RWPE2 (cell line): Measurements from ENCODE around the gene CMC1.

Experiments used
- ATAC-seq: fragments of 200-7000 bp; cut with Tn5 transposase; 3 replicates; pipeline ENCODE4 v1.9.1; 2021; ENCODE audit warnings: low read depth
- DNase-seq: peaks from one replicate; pipeline ENCODE4 v3.0.0-alpha.2; 2020; ENCODE audit warnings: low spot score
- H3K27ac ChIP-seq: fragments of 450-650 bp; 2 replicates; pipeline ENCODE4 v1.5.1; 2017; ENCODE audit warnings: mild to moderate bottlenecking; ENCODE audit not compliant: poor library complexity, severe bottlenecking
- H3K27me3 ChIP-seq: fragments of 250-450 bp; sonication (Bioruptor Pico); 2 replicates; pipeline ENCODE4 v1.5.1; 2021; ENCODE audit warnings: mild to moderate bottlenecking, moderate library complexity; ENCODE audit not compliant: insufficient read depth, poor library complexity, severe bottlenecking
- H3K36me3 ChIP-seq: fragments of 250-450 bp; sonication (Bioruptor Pico); 2 replicates; pipeline ENCODE4 v1.5.1; 2020; ENCODE audit warnings: low read depth, mild to moderate bottlenecking, moderate library complexity
- H3K4me1 ChIP-seq: fragments of 250-450 bp; sonication (Bioruptor Pico); 2 replicates; pipeline ENCODE4 v1.5.1; 2021; ENCODE audit warnings: mild to moderate bottlenecking, moderate library complexity; ENCODE audit not compliant: insufficient read depth, poor library complexity, severe bottlenecking
- H3K4me3 ChIP-seq: fragments of 250-450 bp; sonication (Bioruptor Pico); 2 replicates; pipeline ENCODE4 v1.5.1; 2021; ENCODE audit warnings: mild to moderate bottlenecking, moderate library complexity; ENCODE audit not compliant: severe bottlenecking
- H3K9me3 ChIP-seq: fragments of 250-450 bp; sonication (Bioruptor Pico); 2 replicates; pipeline ENCODE4 v1.5.1; 2021; ENCODE audit warnings: mild to moderate bottlenecking, moderate library complexity; ENCODE audit not compliant: severe bottlenecking
- TF ChIP-seq, protein P1 (sequence below): fragments of 450-650 bp; IDR thresholded peaks from one replicate; pipeline ENCODE4 v1.5.1; 2017; ENCODE audit warnings: mild to moderate bottlenecking, moderate library complexity; ENCODE audit not compliant: poor library complexity, severe bottlenecking

Gene CMC1

DNA sequence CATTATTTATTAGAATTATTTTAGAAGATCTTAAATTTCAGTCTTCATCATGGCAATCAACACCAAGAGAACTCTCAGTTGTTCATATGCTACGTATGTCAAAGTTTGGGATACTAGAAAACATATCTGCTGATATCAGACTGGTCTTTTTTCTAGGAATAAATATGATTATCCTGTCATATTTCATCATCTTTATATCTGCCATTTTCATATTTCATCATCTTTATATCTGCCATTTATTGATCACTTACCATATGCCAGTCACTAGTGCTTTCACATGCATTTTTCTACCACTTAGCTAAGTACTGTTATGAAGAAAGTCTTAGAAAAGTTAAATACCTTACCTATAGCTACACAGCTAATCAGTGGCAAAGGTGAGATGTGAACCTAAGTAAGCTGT lies 104.3 kb downstream of the CMC1 start:
- peaks cover 57% of the 10 kb centered on the region for H3K4me1 ChIP-seq

DNA sequence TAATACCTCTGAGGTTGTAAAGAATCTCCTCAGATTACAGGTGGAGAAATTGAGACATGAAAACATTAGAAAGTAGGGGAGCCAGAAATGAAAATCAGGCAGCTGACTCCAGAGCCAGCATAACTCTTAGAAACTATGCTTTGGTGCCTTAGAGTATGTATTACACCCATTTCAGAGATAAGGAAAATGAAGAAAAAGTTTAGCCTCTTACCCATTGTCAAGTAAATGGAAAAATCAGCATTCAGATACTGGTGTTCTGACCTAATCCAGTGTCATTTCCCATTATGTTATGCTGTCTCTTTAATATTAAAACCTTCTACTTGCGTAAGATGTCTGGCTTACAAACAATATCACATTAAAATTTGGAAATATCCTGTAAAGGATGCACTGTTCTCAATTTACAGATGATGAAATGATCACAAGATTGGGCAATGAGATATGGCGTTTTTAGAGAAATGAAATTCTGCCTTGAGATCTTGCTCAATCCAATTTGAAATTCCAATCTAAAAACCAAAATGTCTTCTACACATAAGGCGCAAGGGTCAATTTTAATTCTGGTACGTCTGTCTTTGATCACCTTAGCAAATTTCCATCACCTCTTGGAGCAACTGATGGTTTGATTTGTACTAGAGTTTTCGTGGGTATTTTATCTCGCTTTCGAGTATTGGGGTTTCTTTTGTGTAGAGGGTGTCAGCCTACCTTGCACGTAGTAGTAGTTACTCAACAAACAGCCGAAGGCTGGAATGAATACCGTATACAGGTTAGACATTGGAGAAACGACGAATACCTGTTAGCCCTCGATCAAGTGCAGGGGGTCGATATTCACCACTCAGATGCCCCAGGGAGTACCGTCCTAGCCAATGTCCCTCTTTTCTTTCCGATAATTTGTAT lies 106.2 kb downstream of the CMC1 start:
- DNase-seq (no peak), ATAC-seq (peak; percentile 20; the same call in 2 of the 3 replicates)
- Histone ChIP-seq H3K9me3 (no peaks in the 10 kb centered on the region), H3K4me1 (peaks cover 49% of the 10 kb centered on the region), H3K4me3 (peak overlapping the region; percentile 55), H3K27me3 (no peaks in the 10 kb centered on the region), H3K36me3 (peaks cover 16% of the 10 kb centered on the region; the same call in 1 of the 2 replicates), H3K27ac (peak overlapping the region; percentile 92)
- TF ChIP-seq, protein P1, sequence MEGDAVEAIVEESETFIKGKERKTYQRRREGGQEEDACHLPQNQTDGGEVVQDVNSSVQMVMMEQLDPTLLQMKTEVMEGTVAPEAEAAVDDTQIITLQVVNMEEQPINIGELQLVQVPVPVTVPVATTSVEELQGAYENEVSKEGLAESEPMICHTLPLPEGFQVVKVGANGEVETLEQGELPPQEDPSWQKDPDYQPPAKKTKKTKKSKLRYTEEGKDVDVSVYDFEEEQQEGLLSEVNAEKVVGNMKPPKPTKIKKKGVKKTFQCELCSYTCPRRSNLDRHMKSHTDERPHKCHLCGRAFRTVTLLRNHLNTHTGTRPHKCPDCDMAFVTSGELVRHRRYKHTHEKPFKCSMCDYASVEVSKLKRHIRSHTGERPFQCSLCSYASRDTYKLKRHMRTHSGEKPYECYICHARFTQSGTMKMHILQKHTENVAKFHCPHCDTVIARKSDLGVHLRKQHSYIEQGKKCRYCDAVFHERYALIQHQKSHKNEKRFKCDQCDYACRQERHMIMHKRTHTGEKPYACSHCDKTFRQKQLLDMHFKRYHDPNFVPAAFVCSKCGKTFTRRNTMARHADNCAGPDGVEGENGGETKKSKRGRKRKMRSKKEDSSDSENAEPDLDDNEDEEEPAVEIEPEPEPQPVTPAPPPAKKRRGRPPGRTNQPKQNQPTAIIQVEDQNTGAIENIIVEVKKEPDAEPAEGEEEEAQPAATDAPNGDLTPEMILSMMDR, result no peak

More for the DNA sequence above, 104.3 kb downstream of the CMC1 start:
- Histone ChIP-seq H3K27me3 (no peaks in the 10 kb centered on the region), H3K9me3 (no peaks in the 10 kb centered on the region), H3K27ac (peak overlapping the region; percentile 92), H3K4me3 (no peak overlapping the region), H3K36me3 (peaks cover 24% of the 10 kb centered on the region)
- ATAC-seq, result no peak
- DNase-seq, result no peak
- TF ChIP-seq, protein P1, result no peak

DNA sequence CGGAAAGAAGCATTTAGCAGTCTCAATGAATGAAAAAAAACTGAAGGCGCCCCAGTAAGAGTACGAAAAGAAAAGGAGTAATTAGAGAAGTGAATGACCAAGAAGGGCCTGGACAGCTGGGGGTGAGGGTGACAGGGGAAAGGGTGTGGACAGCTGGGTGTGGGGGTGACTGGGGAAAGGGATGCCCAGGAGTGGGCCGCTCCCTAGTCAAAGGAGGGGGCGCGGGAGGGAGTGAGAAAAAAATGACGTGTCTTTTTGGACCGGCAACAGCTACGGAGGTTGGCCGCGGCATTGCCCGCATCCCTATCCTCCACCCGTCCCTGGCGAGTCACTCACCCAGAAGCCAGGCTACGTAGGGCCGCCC lies 106.8 kb downstream of the CMC1 start:
- peaks cover 17% of the 10 kb centered on the region for H3K36me3 ChIP-seq
- TF ChIP-seq, protein P1, result no peak
- H3K27ac ChIP-seq, result peak overlapping the region; percentile 92
- no peaks in the 10 kb centered on the region for H3K9me3 ChIP-seq
- no peaks in the 10 kb centered on the region for H3K27me3 ChIP-seq
- H3K4me3 ChIP-seq, result peak overlapping the region; percentile 55
- ATAC-seq, result peak; percentile 81
- H3K4me1 ChIP-seq, result peaks cover 43% of the 10 kb centered on the region
- no peak for DNase-seq

DNA sequence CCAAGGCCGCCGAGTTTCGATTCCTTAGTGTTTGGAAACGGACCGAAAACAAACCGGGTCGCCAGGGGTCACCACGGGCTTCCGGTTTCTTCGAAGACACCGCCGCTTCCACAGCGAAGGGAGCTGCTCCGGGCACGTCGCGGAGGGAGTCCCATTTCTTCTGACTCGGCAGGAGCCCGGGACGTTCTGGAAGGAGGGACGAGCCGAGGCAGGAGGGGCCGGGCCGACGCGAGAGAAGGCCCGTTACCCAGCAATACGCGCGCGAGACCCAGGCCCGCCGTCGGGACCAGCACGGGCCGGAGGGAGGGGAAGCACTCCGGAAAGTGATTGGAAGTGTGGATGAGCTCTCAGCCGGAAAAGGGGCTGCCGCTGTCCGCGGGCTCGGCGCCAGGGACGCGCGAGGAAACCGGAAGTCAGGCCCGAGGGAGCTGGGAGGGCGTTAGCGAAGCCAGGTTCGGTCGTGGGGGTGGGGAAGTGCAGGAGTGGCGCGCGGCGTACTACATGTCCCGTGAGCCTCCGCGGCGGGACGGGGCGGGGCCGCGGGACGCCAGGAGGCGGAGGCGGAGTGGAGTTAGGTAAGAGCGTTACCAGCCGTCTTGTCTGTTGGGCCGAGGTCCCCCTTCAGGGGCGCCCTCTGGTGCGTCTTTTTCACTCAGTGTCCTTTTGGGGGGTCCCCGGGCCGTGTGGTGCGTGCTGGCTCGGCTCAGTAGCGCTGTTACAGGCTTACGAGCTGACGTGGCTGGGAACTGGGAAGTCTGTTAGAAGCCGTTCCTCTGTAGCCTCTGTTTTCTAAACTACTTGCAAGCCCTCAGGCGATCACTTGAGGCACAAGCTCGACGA lies 107.4 kb downstream of the CMC1 start, which contains the start of the genes AZI2 and ZCWPW2:
TSS of gene AZI2 (minus strand) at position 196 of the 840 bp plus-strand sequence. CDS start 8,207 bp downstream, outside the sequence.
TSS of gene ZCWPW2 (plus strand) at position 93 of the 840 bp plus-strand sequence. CDS start 64,348 bp downstream, outside the sequence.
- H3K27me3 ChIP-seq, result no peaks in the 10 kb centered on the region
- ATAC-seq (peak; percentile 84), DNase-seq (peak; percentile 96)
- H3K4me1 ChIP-seq, result peaks cover 37% of the 10 kb centered on the region
- no peaks in the 10 kb centered on the region for H3K9me3 ChIP-seq
- peaks cover 20% of the 10 kb centered on the region for H3K36me3 ChIP-seq
- H3K27ac ChIP-seq, result peak within 1 kb of the TSS; percentile 92
- TF ChIP-seq, protein P1, result peak; percentile 10
- H3K4me3 ChIP-seq, result peak within 1 kb of the TSS; percentile 55
